Epithelial cell of proximal tubule (primary cell): Measurements from ENCODE around the gene CBARP. TPM values are rescaled to one million over a fixed set of nuclear protein-coding genes. Genes with fewer than 3 reads are reported as not detected.
A peak's percentile ranks its signal among the peaks of the same experiment; 100 is the strongest.
"Not testable (repeated sequence)": the region's sequence is repeated elsewhere in the genome, so short reads cannot be mapped to it uniquely, and the experiment has no call there.

ENCODE experiments used
- DNase-seq: peaks from one replicate; pipeline ENCODE4 v3.0.0-alpha.2; 2011; ENCODE audit warnings: low read depth
- H3K4me3 ChIP-seq: 2 replicates; pipeline ENCODE4 v1.5.1; 2011; ENCODE audit warnings: low read depth, mild to moderate bottlenecking, low read length
- CTCF ChIP-seq: conservative IDR thresholded peaks from 2 replicates; pipeline ENCODE4 v1.5.1; 2012; ENCODE audit warnings: low read depth, mild to moderate bottlenecking, low read length
- total RNA-seq: library from RNA; depleted of rRNA; stranded (reverse); fragments of >200 nt; gene quantifications from 2 replicates; pipeline ENCODE4 v1.2.3, GENCODE V29; 2015

The CBARP gene
- total RNA-seq, 1 donor from 2014 or later = 9.7 TPM

GRCh38 chr19:1214299-1214861, 23.4 kb downstream of the CBARP start:
- no peak overlapping the region for H3K4me3 ChIP-seq
- no peak for TF ChIP-seq CTCF
- no peak for DNase-seq

GRCh38 chr19:1213391-1214286, 24.2 kb downstream of the CBARP start:
- TF ChIP-seq CTCF = no peak
- no peak overlapping the region for H3K4me3 ChIP-seq
- DNase-seq = no peak

GRCh38 chr19:1211494-1212234, 26.1 kb downstream of the CBARP start:
- no peak overlapping the region for H3K4me3 ChIP-seq
- DNase-seq = no peak
- no peak for TF ChIP-seq CTCF

GRCh38 chr19:1210227-1210538, 27.6 kb downstream of the CBARP start:
- no peak for DNase-seq
- no peak overlapping the region for H3K4me3 ChIP-seq
- TF ChIP-seq CTCF = no peak

- DNase-seq = not testable (repeated sequence)
- H3K4me3 ChIP-seq = peak overlapping the region; percentile 2
These were observed 29.0 kb downstream of the CBARP start for GRCh38 chr19:1208830-1209229.

- peak overlapping the region; percentile 84 for H3K4me3 ChIP-seq
- no peak for TF ChIP-seq CTCF
- DNase-seq = no peak
These were observed 30.8 kb downstream of the CBARP start for GRCh38 chr19:1206864-1207450.

GRCh38 chr19:1206150-1206863, 31.5 kb downstream of the CBARP start:
- no peak for DNase-seq
- no peak for TF ChIP-seq CTCF
- peak overlapping the region; percentile 84 for H3K4me3 ChIP-seq
